Sciatic nerve (tissue), 2 donors: ENCODE data around the gene WIPF2. TPM values are rescaled to one million over a fixed set of nuclear protein-coding genes. Genes with fewer than 3 reads are reported as not detected.
"Not testable (repeated sequence)": the region's sequence is repeated elsewhere in the genome, so short reads cannot be mapped to it uniquely, and the experiment has no call there.

Source experiments
- ATAC-seq: fragments of 200-7000 bp; cut with Tn5 transposase; one replicate; pipeline ENCODE4 v1.9.1; 2020; ENCODE audit warnings: mild to moderate bottlenecking, moderate library complexity
- DNase-seq: peaks from one replicate; pipeline ENCODE4 v3.0.0-alpha.2; 2020; ENCODE audit warnings: low spot score
- intact Hi-C: fragments of 100-400 bp; cut with DNase I; formaldehyde crosslinking; loops from one replicate; pipeline ENCODE4 v1.14.2; 2022
- total RNA-seq: library from RNA; stranded (reverse); fragmentation: NEBNext Ultra II Directional; extraction: Animal tissue kit (Norgen Biotek cat#: 25700); gene quantifications from one replicate; pipeline ENCODE4 v1.2.1, GENCODE V29; 2021
- donor health status: DM: no; HTN: no; CAD: no.
- donor health status: DM: no; HTN: no; CAD: no.

Gene WIPF2
- total RNA-seq, 1 donor from 2014 or later: 41.1 TPM

DNA sequence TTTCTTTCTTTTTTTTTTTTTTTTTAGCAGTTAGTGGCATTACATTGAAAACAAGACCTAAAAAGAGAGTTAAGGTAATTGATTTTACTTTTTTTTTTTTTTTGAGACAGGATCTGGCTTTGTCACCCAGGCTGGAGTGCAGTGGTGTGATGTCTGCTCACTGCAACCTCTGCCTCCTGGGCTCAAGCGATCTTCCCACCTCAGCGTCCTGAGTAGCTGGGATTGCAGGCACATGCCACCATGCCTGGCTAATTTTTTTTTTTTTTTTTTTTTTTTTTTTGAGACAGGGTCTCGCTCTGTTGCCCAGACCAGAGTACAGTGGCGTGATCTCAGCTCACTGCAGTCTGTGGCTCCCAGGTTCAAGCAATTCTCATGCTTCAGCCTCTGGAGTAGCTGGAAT lies 12.8 kb downstream of the WIPF2 start:
- intact Hi-C loops, DNase-seq, ATAC-seq: not testable (repeated sequence)

DNA sequence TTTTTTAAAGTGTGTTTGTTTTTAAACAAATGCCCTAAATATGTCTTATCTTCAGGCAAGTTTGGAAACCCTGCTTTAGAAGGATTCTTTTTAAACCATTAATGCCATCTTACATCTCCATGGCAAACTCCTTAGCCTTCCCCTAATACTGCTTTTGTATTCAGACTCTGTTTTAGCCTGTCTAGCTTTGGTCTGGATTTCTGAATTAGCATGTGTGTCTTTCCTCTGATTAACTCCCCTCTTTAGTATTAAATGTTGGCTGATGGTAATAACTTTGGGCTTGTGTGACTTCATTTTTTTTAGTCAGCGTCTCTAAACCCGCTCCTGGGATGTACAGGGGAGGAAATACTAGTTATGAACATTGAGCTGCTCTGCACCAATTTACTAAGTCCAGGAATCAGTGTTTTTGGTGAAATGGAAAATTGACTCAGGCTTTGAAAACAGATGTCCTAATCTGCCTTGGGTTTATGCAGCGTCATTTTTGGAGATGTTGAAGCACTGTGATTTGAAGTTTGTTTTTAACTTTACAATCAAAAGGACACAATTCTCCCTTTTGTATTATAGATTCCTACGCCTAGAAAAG lies 22.2 kb downstream of the WIPF2 start:
- intact Hi-C loops: no loop called here
- DNase-seq: no peak
- no peak for ATAC-seq

DNA sequence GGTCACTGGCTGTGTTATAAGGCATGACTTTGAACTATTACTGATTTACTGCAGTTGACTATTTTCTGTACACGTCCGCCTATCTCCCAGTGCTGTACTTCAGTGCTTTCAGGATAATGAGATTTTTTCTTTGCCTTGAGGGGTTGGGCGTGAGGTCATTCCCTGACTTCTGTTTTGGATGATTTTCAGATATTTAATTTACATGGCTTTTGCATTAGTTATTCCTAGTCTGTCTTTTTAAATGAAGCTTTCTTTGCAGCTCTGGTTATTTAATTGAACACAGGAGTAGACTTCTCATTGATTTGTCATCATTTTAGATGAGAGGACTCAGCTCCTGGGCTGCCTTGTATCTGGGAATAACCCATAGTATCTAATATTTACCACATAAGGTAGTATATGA lies 23.7 kb downstream of the WIPF2 start:
- DNase-seq: no peak
- no peak for ATAC-seq
- intact Hi-C loops: no loop called here

DNA sequence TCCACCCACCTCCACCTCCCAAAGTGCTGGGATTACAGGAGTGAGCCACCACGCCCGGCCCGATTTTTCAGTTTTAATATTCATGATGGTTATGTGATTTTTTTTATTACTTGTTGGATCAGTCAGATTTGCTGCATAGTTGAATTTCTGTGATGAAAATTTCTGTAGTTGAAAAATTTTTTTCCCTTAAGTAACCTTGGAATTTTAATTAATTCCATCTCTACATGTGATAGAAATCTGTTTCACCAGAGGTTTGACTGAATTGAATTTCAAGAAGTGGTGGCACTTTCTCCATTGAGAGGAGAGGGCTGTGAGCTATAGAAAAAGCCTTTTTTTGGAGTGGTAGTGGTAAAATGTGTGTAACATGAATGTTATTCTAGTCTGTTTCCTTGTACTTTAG lies 24.7 kb downstream of the WIPF2 start:
- intact Hi-C loops: no loop called here
- DNase-seq: no peak
- peak; percentile 20 for ATAC-seq

DNA sequence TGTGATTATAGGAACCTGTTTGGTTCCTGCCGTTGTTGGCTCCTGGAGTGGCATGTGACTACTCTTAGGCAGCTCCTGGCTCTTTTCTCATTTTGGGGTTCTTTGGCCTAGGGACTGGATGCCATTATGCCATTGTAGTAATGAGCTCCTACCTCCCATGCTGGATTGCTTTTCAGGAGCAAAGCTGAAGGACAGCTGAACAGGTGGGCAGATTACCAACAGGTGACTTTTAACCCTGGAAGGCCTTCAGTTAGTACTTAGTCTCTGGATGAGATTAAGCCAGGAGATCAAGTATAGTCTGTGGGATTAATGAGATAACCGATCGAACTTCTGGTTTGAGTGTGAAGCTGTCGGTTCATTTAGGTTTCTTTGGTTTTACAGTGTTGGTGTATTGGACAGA lies 25.2 kb downstream of the WIPF2 start:
- DNase-seq: no peak
- intact Hi-C loops: no loop called here
- ATAC-seq: no peak

DNA sequence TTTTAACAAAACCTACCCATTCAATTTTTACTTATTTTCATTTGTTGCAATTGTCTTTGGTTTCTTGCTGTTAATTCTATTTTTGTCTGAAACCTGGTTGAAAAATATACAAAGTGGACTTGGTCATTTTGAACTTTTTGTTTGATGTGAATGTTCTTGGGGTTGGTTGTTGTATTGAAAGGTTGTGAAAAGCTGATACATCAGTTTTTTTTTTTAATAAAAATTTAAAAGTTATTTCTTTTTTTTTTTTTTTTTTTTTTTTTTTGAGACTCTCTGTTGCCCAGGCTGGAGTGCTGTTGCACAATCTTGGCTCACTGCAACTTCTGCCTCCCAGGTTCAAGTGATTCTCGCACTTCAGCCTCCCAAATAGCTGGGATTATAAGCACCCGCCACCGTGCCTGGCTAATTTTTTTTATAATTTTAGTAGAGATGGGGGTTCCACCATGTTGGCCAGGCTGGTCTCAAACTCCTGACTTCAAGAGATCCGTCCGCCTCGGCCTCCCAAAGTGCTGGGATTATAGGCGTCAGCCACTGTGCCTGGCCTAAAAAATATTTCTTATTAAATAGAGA lies 28.9 kb downstream of the WIPF2 start:
- peak; percentile 62 for ATAC-seq
- intact Hi-C loops: no loop called here
- DNase-seq: no peak

DNA sequence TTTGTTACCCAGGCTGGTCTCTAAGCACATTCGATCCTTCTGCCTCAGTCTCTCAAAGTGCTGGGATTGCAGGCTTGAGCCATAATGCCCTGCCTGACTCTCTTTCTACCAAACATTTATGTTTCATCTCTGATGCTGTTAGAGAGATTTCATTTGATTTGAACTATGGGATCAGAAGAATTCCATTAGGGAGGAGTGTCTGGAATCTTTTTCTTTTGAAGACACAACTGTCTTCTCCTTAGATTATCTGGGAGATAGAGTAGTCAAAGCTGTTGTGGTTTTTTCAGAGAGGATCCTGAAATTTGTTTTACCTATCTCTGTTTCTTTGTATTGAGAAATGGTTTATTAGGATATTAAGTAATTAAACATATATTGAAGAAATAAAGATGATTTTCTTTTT lies 29.4 kb downstream of the WIPF2 start:
- ATAC-seq: no peak
- no peak for DNase-seq
- intact Hi-C loops: no loop called here

DNA sequence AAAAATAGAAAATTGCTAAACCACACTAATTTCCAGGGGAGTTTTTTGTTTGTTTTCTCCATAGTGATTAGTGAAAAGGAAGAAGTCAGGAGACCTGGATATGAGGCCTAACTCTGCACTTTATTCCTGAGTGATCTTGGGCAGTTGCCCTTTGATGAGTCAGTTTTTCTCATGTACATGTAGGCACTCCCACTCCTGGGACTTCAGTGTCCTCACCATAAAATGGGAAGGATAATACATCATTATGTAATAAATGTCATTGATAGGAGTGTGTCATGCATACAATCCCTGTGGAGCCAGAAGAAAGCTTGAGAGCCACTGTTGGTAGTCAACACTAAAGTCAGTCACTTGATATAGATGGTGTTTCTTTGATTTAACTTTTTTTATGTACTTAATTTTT lies 32.5 kb downstream of the WIPF2 start:
- intact Hi-C loops: no loop called here
- ATAC-seq (peak; percentile 81), DNase-seq (no peak)

DNA sequence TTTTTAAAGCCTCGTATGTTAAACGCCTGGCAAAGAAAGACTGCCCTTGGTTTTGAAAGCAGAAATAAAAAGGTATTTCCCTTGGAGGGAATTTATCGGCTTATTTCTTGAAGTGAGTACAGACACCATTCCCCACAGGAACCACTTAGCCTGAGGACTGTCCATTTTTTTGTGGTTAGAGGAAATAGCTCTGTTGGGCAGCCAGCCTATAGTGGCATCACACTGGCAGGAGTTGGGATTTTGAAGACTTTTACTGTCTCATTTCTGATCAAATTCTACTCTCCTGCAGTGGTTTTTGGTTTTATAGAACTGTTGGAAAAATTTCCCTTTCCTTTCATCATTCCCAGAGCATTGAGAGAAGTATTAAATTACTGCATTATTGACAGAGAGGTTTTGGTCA lies 34.5 kb downstream of the WIPF2 start:
- no peak for DNase-seq
- no peak for ATAC-seq
- intact Hi-C loops: no loop called here

DNA sequence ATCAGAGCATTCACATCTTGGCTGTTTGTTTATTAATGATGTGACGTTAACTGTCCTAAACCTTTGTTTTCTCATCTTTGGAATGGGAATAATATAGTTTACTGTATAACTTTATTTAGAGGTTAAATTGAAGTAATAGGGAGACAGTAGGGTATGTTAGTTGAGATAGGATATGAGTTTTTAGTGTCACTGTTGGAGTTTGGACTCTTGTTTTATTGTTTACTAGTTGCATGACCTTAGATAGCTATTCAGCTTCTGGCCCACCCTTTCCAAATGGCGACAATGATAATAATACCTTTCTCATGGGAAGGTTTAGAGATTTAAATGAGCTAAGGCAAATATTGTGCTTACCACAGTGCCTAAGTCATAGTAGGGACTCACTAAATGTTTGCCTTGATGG lies 40.4 kb downstream of the WIPF2 start:
- intact Hi-C loops: no loop called here
- DNase-seq: no peak
- ATAC-seq: no peak

DNA sequence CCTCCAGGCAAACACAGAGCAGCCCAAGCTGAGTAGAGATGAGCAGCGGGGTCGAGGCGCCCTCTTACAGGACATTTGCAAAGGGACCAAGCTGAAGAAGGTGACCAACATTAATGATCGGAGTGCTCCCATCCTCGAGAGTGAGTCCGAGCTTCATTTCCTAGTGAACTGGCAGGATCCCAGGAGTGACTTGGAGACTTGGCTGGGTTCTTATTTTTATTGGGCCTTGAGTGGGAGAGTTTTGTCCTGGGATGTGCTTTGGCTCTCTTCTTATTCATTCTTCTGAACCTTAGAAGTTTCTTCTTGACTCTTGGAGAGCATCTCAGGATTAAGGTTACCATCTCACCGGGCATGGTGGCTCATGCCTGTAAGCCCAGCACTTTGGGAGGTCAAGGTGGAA lies 41.4 kb downstream of the WIPF2 start:
- DNase-seq (no peak), ATAC-seq (peak; percentile 66)
- intact Hi-C loops: no loop called here

DNA sequence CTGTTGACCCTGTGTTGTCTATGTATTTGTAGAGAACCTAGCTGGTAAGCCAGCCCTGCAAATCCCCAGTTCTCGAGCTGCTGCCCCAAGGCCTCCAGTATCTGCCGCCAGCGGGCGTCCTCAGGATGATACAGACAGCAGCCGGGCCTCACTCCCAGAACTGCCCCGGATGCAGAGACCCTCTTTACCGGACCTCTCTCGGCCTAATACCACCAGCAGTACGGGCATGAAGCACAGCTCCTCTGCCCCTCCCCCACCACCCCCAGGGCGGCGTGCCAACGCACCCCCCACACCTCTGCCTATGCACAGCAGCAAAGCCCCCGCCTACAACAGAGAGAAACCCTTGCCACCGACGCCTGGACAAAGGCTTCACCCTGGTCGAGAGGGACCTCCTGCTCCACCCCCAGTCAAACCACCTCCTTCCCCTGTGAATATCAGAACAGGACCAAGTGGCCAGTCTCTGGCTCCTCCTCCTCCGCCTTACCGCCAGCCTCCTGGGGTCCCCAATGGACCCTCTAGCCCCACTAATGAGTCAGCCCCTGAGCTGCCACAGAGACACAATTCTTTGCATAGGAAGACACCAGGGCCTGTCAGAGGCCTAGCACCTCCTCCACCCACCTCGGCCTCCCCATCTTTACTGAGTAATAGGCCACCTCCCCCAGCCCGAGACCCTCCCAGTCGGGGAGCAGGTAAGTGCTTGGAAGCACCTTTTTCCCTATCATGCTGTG lies 45.5 kb downstream of the WIPF2 start:
- DNase-seq: no peak
- no peak for ATAC-seq
- intact Hi-C loops: no loop called here

DNA sequence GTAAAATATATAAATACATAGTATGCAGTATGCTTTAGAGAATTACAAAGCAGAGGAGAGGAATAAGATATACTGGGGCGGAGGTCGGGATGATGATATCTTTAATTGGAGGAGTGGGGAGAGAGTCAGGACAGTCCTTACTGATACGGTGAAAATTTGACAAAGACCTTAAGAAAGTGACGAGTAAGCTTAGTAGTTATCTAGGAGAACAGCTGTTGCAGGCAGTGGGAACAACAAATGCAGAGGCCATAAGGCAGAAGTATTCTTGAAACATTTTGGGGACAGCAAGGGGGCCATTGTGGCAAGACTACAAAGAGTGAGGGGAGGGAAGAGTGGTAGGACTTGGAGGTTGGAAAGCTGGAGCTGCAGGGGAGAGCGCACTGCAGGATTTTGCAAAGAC lies 46.2 kb downstream of the WIPF2 start:
- DNase-seq (no peak), ATAC-seq (no peak)
- intact Hi-C loops: no loop called here

DNA sequence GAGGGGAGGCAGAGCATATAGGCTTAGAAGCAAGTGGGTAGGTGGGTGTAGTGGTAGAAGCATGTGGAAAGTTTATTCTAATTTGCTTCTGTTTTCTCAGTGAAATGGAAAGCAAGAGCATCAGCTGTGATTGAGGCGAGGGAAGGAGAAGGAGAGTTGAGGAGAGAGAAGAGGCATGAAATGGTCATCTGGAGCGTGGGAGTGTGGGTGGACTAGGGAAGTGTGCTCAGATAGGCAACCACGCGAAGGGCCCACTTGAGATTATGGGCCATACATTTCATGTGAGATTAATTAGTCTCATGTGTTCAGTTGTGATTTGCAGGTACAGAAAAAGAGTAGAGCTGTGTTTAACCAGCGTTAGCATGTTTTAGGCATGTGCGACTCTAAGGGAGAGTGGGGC lies 47.8 kb downstream of the WIPF2 start:
- ATAC-seq: no peak
- intact Hi-C loops: no loop called here
- no peak for DNase-seq

DNA sequence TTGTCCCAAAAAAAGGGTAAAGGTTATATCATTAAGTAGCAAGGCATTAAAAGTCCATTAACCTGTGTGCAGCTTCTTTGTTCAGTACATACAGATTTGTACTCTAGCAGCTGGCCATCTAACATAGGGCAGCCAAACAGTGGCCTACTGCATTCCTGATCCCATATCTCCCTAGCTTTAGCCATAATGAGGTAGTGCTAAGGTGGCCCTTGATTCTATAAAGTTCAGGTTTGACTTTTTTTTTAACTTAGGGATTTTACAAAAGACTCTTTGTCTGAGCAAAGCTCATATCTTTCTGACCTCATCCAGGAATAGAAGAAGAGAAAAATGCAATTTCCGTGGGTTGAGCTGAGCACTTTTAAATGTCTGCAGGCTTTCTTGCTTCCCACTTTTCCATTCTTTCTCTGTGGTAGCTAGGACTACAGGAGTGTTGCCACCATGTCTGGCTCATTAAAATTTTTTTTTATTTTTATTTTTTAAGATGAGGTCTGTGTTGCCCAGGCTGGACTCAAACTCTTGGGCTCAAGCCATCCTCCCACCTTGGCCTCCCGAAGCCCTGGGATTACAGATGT lies 49.1 kb downstream of the WIPF2 start:
- ATAC-seq: no peak
- intact Hi-C loops: no loop called here

DNA sequence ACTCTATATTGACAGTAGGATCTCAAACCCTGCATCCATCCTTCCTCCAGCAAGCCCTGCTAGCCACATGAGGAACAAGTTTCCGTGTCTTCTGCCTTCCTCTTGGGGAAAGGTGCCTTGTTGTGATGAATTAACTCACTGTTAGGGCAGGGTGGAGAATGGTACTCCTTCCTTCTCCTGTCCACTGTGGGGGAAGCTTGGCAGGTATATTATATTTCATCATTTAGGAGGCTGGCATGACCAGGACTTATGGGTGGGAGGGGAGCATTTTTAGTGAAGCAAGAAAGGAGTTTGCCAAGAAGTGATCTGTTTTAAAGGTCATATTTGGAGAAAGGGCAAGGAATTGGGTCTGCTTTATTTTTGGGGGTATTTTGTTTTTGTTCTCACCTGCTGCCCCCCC lies 59.3 kb downstream of the WIPF2 start:
- DNase-seq: no peak
- intact Hi-C loops: no loop called here
- ATAC-seq: no peak

More for the DNA sequence above, 49.1 kb downstream of the WIPF2 start:
- DNase-seq: no peak

DNA sequence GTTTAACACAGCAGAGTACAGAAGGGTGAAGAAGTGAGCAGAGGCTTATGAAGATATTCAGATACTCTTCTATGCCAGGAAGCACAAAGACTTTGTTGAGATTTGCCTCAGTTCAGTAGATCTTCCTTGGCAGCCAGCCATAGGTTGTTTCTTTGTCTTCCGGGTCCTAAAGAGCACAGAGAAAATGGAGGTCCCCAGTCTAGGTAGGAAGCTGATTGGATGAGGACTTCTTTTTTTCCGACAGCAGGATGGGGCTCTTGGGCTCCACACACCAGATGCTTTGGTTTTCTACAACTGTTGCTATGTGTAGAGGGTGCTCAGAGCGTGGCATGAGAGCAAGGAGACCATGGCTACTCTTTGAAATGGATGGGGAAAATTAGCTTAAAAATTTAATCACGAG lies 60.3 kb downstream of the WIPF2 start:
- no peak for ATAC-seq
- DNase-seq: no peak
- intact Hi-C loops: no loop called here

DNA sequence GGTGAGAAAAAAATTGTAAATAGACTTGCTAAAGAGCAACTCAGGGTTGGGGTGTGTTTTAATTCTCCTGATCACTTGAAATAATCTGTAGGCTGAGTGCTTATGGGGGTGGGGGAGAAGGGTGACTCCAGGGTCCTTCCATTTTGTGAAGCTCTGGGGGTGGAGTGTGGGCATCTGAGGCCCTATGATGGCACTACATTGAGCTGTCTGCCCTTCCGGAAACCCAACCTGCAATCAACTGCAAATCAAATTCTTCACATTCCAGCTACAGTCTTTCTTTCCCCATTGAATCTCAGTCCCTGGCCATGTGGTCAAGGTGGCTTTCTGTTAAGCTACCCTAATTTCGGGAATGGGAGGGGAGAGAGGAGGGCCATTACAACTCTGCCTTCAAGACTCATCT lies 62.6 kb downstream of the WIPF2 start:
- intact Hi-C loops: no loop called here
- no peak for DNase-seq
- ATAC-seq: no peak

DNA sequence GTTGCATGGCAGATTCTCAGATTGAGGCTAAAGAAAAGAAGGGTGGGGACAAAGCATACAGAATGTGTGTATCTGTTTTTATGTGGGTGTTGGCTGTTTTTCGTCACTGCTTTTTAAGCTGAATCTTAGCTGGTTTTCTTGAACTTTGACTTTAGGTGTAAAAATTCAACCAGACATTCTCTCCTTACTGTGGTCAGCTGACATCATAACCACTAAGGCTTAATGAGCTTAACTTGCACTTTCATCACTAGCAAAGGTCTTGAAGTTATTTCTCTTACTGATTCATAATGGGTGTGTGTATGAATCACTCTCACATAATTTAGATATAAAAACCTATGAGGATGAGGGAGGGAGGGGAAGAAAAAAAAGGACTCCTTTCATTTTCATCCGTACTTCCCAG lies 64.6 kb downstream of the WIPF2 start:
- ATAC-seq (no peak), DNase-seq (no peak)
- intact Hi-C loops: no loop called here

DNA sequence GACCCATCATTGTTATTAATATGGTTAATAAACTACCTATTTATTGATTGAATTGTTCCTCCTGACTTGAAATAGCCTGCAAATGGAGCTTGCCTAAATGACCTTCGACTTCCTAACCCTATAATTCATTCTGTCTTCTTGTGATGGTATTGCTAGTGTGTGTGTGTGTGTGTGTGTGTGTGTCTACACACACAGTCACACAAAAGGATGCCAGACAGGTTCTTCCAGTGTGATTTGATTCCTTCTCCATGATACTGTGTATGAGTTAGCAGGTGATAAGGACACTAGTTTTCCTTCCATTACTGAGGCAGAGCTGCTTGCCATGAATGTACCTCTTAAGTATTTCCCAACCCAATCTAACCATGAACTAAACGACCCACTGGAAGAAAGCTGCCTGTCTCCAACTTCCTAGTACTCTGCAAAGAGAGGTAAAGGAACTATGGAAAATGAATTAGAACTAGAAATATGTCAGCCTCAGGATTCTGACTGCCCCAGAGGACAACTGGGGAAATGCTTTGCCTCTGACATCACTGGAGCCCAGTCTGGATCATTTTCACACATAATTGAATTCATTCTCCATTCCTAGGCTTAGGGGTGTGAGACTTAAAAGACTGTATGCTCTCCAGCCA lies 65.1 kb downstream of the WIPF2 start:
- DNase-seq (no peak), ATAC-seq (no peak)
- intact Hi-C loops: no loop called here
